SU-DHL-6 (cell line): ENCODE measurements around the gene LNX1.

Experiments used
- H2AFZ ChIP-seq: fragments of 200-600 bp; sonication (generic); 2 replicates; pipeline ENCODE4 v1.6.1; 2014; ENCODE audit warnings: low read depth, mild to moderate bottlenecking, moderate library complexity, mixed read lengths, antibody characterized with exemption, low read length; ENCODE audit not compliant: severe bottlenecking
- H3F3A ChIP-seq: fragments of 200-600 bp; shearing (Covaris generic); 2 replicates; pipeline ENCODE4 v1.6.0; 2016; ENCODE audit warnings: antibody characterized with exemption, mild to moderate bottlenecking; ENCODE audit not compliant: insufficient read depth
- H3K27ac ChIP-seq: fragments of 200-600 bp; sonication (generic); 2 replicates; pipeline ENCODE4 v1.5.1; 2016; ENCODE audit warnings: low read depth, mild to moderate bottlenecking, low read length, moderate library complexity, mixed read lengths
- H3K27me3 ChIP-seq: fragments of 200-600 bp; sonication (generic), shearing (Covaris generic); 2 replicates; pipeline ENCODE4 v1.6.0; 2014; ENCODE audit warnings: mild to moderate bottlenecking, low read length
- H3K36me3 ChIP-seq: fragments of 200-600 bp; sonication (generic); 2 replicates; pipeline ENCODE4 v1.6.1; 2014; ENCODE audit warnings: mild to moderate bottlenecking, low read length, mixed read lengths
- H3K4me2 ChIP-seq: fragments of 300-600, 200-600 bp; shearing (Covaris generic), sonication (generic); 2 replicates; pipeline ENCODE4 v1.6.0; 2014; ENCODE audit warnings: low read length, low read depth, mild to moderate bottlenecking; ENCODE audit not compliant: poor library complexity, severe bottlenecking
- H3K4me3 ChIP-seq: fragments of 200-600 bp; sonication (generic); 2 replicates; pipeline ENCODE4 v1.5.1; 2014; ENCODE audit warnings: antibody characterized with exemption, low read length, mild to moderate bottlenecking, mixed read lengths; ENCODE audit not compliant: insufficient read depth, poor library complexity, severe bottlenecking
- H3K79me2 ChIP-seq: fragments of 200-600 bp; sonication (generic); 2 replicates; pipeline ENCODE4 v1.6.1; 2014; ENCODE audit warnings: mild to moderate bottlenecking, low read length, moderate library complexity; ENCODE audit not compliant: insufficient read depth
- H3K9ac ChIP-seq: fragments of 200-600 bp; sonication (generic); 2 replicates; pipeline ENCODE4 v1.7.0; 2014; ENCODE audit warnings: mild to moderate bottlenecking, low read length
- H3K9me2 ChIP-seq: fragments of 200-600 bp; sonication (generic); replicated peaks from 2 replicates; pipeline ENCODE4 v1.6.1; 2014; ENCODE audit warnings: low read length; ENCODE audit not compliant: insufficient read depth
- H3K9me3 ChIP-seq: fragments of 200-600 bp; sonication (generic); 2 replicates; pipeline ENCODE4 v1.6.1; 2014; ENCODE audit warnings: low read length, mixed read lengths; ENCODE audit not compliant: insufficient read depth
- H4K20me1 ChIP-seq: fragments of 200-600 bp; sonication (generic); 2 replicates; pipeline ENCODE4 v1.6.1; 2014; ENCODE audit warnings: low read depth, mild to moderate bottlenecking, antibody characterized with exemption, low read length, moderate library complexity, mixed read lengths
- EZH2phosphoT487 ChIP-seq: fragments of 200-600 bp; sonication (generic), shearing (Covaris generic); conservative IDR thresholded peaks from 2 replicates; pipeline ENCODE4 v1.6.1; 2018; ENCODE audit warnings: mild to moderate bottlenecking, antibody characterized with exemption, low read length, moderate library complexity, mixed read lengths
- TF ChIP-seq, protein P1 (sequence below): fragments of 200-600 bp; sonication (generic); IDR thresholded peaks from one replicate; pipeline ENCODE4 v1.5.1; 2017; ENCODE audit warnings: antibody characterized with exemption, mild to moderate bottlenecking, low read length, moderate library complexity; ENCODE audit not compliant: insufficient read depth, poor library complexity, severe bottlenecking

LNX1 gene

DNA sequence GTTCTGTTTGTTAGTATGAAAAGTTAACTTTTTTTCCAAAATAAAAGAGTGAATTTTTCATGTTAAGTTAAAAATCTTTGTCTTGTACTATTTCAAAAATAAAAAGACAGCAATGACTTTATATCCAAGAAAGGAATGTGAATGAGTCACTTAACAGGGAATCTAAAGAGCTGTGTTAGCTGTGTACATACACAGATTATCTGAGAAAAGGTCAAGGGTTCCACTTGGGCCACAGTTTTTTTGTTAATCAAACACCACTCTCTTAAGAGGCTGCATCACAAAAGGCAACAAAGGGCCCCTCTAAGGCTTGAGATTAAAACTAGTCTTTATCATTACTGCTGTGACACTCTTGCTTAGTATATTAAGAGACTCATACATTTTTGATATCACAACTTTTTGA lies 131.7 kb downstream of the LNX1 start:
- no peaks in the 10 kb centered on the region for H3F3A ChIP-seq
- no peak overlapping the region for H3K4me3 ChIP-seq
- no peaks in the 10 kb centered on the region for H3K9me3 ChIP-seq
- H3K36me3 ChIP-seq = peaks cover 6% of the 10 kb centered on the region; the same call in 1 of the 2 replicates
- TF ChIP-seq, protein P1, sequence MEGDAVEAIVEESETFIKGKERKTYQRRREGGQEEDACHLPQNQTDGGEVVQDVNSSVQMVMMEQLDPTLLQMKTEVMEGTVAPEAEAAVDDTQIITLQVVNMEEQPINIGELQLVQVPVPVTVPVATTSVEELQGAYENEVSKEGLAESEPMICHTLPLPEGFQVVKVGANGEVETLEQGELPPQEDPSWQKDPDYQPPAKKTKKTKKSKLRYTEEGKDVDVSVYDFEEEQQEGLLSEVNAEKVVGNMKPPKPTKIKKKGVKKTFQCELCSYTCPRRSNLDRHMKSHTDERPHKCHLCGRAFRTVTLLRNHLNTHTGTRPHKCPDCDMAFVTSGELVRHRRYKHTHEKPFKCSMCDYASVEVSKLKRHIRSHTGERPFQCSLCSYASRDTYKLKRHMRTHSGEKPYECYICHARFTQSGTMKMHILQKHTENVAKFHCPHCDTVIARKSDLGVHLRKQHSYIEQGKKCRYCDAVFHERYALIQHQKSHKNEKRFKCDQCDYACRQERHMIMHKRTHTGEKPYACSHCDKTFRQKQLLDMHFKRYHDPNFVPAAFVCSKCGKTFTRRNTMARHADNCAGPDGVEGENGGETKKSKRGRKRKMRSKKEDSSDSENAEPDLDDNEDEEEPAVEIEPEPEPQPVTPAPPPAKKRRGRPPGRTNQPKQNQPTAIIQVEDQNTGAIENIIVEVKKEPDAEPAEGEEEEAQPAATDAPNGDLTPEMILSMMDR = no peak
- TF ChIP-seq EZH2phosphoT487 = no peak
- H3K27me3 ChIP-seq = no peaks in the 10 kb centered on the region
- H2AFZ ChIP-seq = no peak overlapping the region
- H3K79me2 ChIP-seq = no peaks in the 10 kb centered on the region
- no peak overlapping the region for H3K27ac ChIP-seq
- no peaks in the 10 kb centered on the region for H3K9me2 ChIP-seq
- H4K20me1 ChIP-seq = no peaks in the 10 kb centered on the region
- no peak overlapping the region for H3K9ac ChIP-seq
- no peak overlapping the region for H3K4me2 ChIP-seq

DNA sequence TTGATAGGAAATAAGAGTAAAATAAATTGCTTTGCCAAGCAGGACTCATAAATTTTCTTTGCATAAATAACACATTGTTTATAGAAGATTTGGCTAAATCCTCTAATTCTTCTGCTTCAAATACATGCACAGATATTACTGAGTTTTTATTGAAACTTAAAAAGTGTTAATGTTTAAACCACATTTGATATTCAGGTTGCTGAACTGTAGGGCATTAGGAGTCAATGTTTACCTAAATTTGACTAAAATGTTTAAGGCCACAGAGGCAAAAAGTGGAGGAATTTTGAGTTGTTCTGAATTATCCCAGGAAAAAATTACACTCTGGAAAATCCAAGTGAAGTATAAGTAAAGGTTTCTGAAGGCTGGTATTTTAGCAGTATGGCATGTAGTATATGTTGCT lies 135.1 kb downstream of the LNX1 start:
- Histone ChIP-seq H4K20me1 (no peaks in the 10 kb centered on the region), H3K9me2 (no peaks in the 10 kb centered on the region), H3K36me3 (peaks cover 7% of the 10 kb centered on the region; the same call in 1 of the 2 replicates), H3K9me3 (no peaks in the 10 kb centered on the region), H3K9ac (no peak overlapping the region), H3F3A (no peaks in the 10 kb centered on the region), H3K27ac (no peak overlapping the region), H2AFZ (no peak overlapping the region), H3K79me2 (no peaks in the 10 kb centered on the region), H3K27me3 (no peaks in the 10 kb centered on the region), H3K4me2 (no peak overlapping the region), H3K4me3 (no peak overlapping the region)
- TF ChIP-seq EZH2phosphoT487 = no peak
- TF ChIP-seq, protein P1 = no peak

DNA sequence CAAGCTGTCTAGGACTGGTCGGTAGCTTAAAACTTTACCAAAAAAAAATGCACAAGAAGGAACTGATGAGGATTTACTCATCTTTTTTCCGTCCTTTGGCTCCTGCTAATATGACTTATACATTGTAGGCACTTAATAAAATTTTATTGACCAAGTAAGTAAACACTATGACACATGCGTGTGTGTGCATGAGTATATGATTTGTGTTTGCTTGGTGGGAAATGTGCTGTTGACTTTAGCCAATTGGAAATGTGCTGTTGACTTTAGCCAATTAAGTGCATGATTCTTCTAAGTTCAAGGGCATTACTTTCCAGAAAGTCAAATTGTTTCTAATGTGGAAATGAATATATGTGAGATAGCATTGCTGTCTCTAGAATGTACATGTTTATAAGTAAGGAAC lies 135.5 kb downstream of the LNX1 start:
- H3K4me3 ChIP-seq = no peak overlapping the region
- H3F3A ChIP-seq = no peaks in the 10 kb centered on the region
- no peaks in the 10 kb centered on the region for H3K79me2 ChIP-seq
- H3K9me2 ChIP-seq = no peaks in the 10 kb centered on the region
- H3K4me2 ChIP-seq = no peak overlapping the region
- no peak overlapping the region for H2AFZ ChIP-seq
- TF ChIP-seq, protein P1 = no peak
- no peak for TF ChIP-seq EZH2phosphoT487
- no peak overlapping the region for H3K9ac ChIP-seq
- H4K20me1 ChIP-seq = no peaks in the 10 kb centered on the region
- H3K36me3 ChIP-seq = peaks cover 7% of the 10 kb centered on the region; the same call in 1 of the 2 replicates
- H3K9me3 ChIP-seq = no peaks in the 10 kb centered on the region
- no peaks in the 10 kb centered on the region for H3K27me3 ChIP-seq
- no peak overlapping the region for H3K27ac ChIP-seq
